GM23248 (cell line): ENCODE data around the gene RCAN3. TPM values are rescaled to one million over a fixed set of nuclear protein-coding genes. Genes with fewer than 3 reads are reported as not detected.

Source experiments
- DNase-seq: peaks from one replicate; pipeline ENCODE4 v3.0.0-alpha.2; 2015
- H2AFZ ChIP-seq: fragments of 200-600 bp; sonication (generic); 2 replicates; pipeline ENCODE4 v1.6.1; 2016; ENCODE audit warnings: antibody characterized with exemption
- H3F3A ChIP-seq: fragments of 200-600 bp; sonication (generic); 2 replicates; pipeline ENCODE4 v1.6.1; 2016; ENCODE audit warnings: mild to moderate bottlenecking, antibody characterized with exemption, mixed run types; ENCODE audit not compliant: insufficient read depth
- H3K27ac ChIP-seq: fragments of 200-600 bp; sonication (generic); 2 replicates; pipeline ENCODE4 v1.5.1; 2016; ENCODE audit warnings: mild to moderate bottlenecking
- H3K27me3 ChIP-seq: fragments of 200-600 bp; sonication (generic); replicated peaks from 2 replicates; pipeline ENCODE4 v1.6.1; 2016; ENCODE audit warnings: mild to moderate bottlenecking; ENCODE audit not compliant: insufficient read depth
- H3K36me3 ChIP-seq: fragments of 200-600 bp; sonication (generic); 2 replicates; pipeline ENCODE4 v1.6.1; 2016; ENCODE audit warnings: low read depth, mild to moderate bottlenecking
- H3K4me1 ChIP-seq: fragments of 200-600 bp; sonication (generic); 2 replicates; pipeline ENCODE4 v1.6.1; 2016; ENCODE audit warnings: mild to moderate bottlenecking; ENCODE audit not compliant: insufficient read depth
- H3K4me2 ChIP-seq: fragments of 200-600 bp; sonication (generic); one replicate; pipeline ENCODE4 v1.6.1; 2016; ENCODE audit warnings: mild to moderate bottlenecking; ENCODE audit not compliant: unreplicated experiment
- H3K4me3 ChIP-seq: fragments of 200-600 bp; sonication (generic); 2 replicates; pipeline ENCODE4 v1.5.1; 2016; ENCODE audit warnings: mild to moderate bottlenecking
- H3K79me2 ChIP-seq: fragments of 200-600 bp; sonication (generic); 2 replicates; pipeline ENCODE4 v1.6.1; 2016; ENCODE audit warnings: mild to moderate bottlenecking; ENCODE audit not compliant: insufficient read depth
- H3K9ac ChIP-seq: fragments of 200-600 bp; sonication (generic); 2 replicates; pipeline ENCODE4 v1.6.1; 2016; ENCODE audit warnings: mild to moderate bottlenecking
- H3K9me2 ChIP-seq: fragments of 200-600 bp; sonication (generic); 2 replicates; pipeline ENCODE4 v1.6.1; 2016; ENCODE audit warnings: mixed run types, mild to moderate bottlenecking, moderate library complexity; ENCODE audit not compliant: insufficient read depth
- H3K9me3 ChIP-seq: fragments of 200-600 bp; sonication (generic); one replicate; pipeline ENCODE4 v1.6.1; 2017; ENCODE audit warnings: low read depth
- H4K20me1 ChIP-seq: fragments of 200-600 bp; sonication (generic); 2 replicates; pipeline ENCODE4 v1.6.0; 2016; ENCODE audit not compliant: insufficient read depth
- EZH2 ChIP-seq: fragments of 200-600 bp; sonication (generic); IDR thresholded peaks from 2 replicates; pipeline ENCODE4 v1.6.1; 2018; ENCODE audit warnings: antibody characterized with exemption, mild to moderate bottlenecking; ENCODE audit not compliant: insufficient read depth, poor library complexity, severe bottlenecking
- EZH2phosphoT487 ChIP-seq: fragments of 200-600 bp; sonication (generic); IDR thresholded peaks from 2 replicates; pipeline ENCODE4 v1.6.1; 2018; ENCODE audit warnings: antibody characterized with exemption, moderate library complexity, mild to moderate bottlenecking, low read depth; ENCODE audit not compliant: insufficient read depth
- WGBS, 2 experiments: methylation state at CpG; one replicate each; pipeline ENCODE4 v1.1.6; 2015 to 2017; ENCODE audit warnings: low lambda C conversion rate in 2 of 2, low coverage in 1 of 2; ENCODE audit errors: missing lambda C conversion rate in 2 of 2; 5-methylcytosine and 5-hydroxymethylcytosine counted together
- in situ Hi-C: fragments of 300-500 bp; cut with MboI; formaldehyde crosslinking; loops from 2 replicates; pipeline ENCODE4 v1.15.0; 2020
- polyA plus RNA-seq: library from polyadenylated mRNA; unstranded; fragments of >200 nt; fragmentation: Nextera tagmentation; extraction: Ambion mirVana; gene quantifications from 2 replicates; pipeline ENCODE4 v1.2.1, GENCODE V29; 2016
- total RNA-seq: library from RNA; depleted of rRNA; stranded (reverse); fragments of >200 nt; shearing (Covaris generic); gene quantifications from 2 replicates; pipeline ENCODE4 v1.2.3, GENCODE V29; 2014; rRNA removed

RCAN3 gene
- total and polyA plus RNA-seq, 2 experiments from 2014 or later, result 7.9 to 10.8 TPM

DNA sequence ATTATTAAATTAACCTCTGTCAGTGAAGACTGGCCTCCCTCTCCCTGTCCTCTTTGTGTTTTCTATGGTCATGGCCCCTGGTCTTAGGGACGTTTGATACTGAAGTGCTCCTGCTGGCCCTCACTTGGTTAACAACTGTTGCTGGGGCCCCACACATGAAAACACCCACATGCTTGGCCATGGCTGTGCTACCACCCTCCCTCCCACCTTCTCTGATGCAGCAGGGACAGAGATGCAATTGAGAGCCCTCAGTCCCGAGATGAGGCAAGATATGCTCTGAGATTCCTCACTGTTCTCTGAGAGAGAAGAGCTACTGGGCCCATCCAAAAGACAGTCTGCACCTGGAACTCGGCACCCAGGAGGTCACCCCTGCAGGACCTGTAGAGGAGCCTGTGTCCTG lies 86.6 kb downstream of the RCAN3 start:
- no peak for TF ChIP-seq EZH2
- no peak for TF ChIP-seq EZH2phosphoT487
- Histone ChIP-seq H3K4me2 (no peak overlapping the region), H3K79me2 (no peaks in the 10 kb centered on the region), H3K9ac (no peak overlapping the region), H3K9me3 (no peaks in the 10 kb centered on the region), H3K27ac (no peak overlapping the region), H3F3A (no peaks in the 10 kb centered on the region), H3K4me3 (no peak overlapping the region), H3K27me3 (peaks cover 13% of the 10 kb centered on the region), H3K36me3 (no peaks in the 10 kb centered on the region), H2AFZ (no peak overlapping the region), H4K20me1 (no peaks in the 10 kb centered on the region), H3K9me2 (no peaks in the 10 kb centered on the region), H3K4me1 (no peaks in the 10 kb centered on the region)
- WGBS, 2 experiments, result 33 to 34% methylated on average over 3 of the region's 3 CpGs
- no peak for DNase-seq
- in situ Hi-C loops, result no loop called here

Other genes with a start within 250 kb of the RCAN3 start
- not detected in 2 replicates for gene GRHL3, start 183.5 kb upstream of the RCAN3 start, total RNA-seq
- gene GRHL3, start 183.5 kb upstream of the RCAN3 start, polyA plus RNA-seq, result not detected in 2 replicates
- gene STPG1, start 89.1 kb upstream of the RCAN3 start, total RNA-seq, result 2.4 and 7.9 TPM in 2 replicates
- 9.2 and 12.8 TPM in 2 replicates for gene STPG1, start 89.1 kb upstream of the RCAN3 start, polyA plus RNA-seq
- 71.5 and 78.4 TPM in 2 replicates for gene NIPAL3, start 87.0 kb upstream of the RCAN3 start, total RNA-seq
- gene NIPAL3, start 87.0 kb upstream of the RCAN3 start, polyA plus RNA-seq, result 55.9 and 59.5 TPM in 2 replicates
- not detected in 2 replicates for gene NCMAP, start 53.3 kb downstream of the RCAN3 start, total RNA-seq
- not detected in 2 replicates for gene NCMAP, start 53.3 kb downstream of the RCAN3 start, polyA plus RNA-seq
- gene SRRM1, start 140.5 kb downstream of the RCAN3 start, total RNA-seq, result 29.0 and 36.1 TPM in 2 replicates
- gene SRRM1, start 140.5 kb downstream of the RCAN3 start, polyA plus RNA-seq, result 128 and 143 TPM in 2 replicates
- 1,589 and 1,665 TPM in 2 replicates for gene CLIC4, start 242.6 kb downstream of the RCAN3 start, total RNA-seq
- gene CLIC4, start 242.6 kb downstream of the RCAN3 start, polyA plus RNA-seq, result 1,380 and 1,381 TPM in 2 replicates